Testis (tissue), 2 donors: ENCODE measurements around the gene ZNF500.

ENCODE experiments used
- CTCF ChIP-seq, 3 experiments: fragments of 450-650 bp in 2 of 3; fragments of 200-600 bp in 1 of 3; sonication (generic) in 1 of 3; IDR thresholded peaks; one replicate each; pipeline ENCODE4 v1.5.1; 2016 to 2019; ENCODE audit warnings: antibody characterized with exemption in 3 of 3, mild to moderate bottlenecking in 2 of 3, moderate library complexity in 1 of 3
- POLR2A ChIP-seq: fragments of 450-650 bp; IDR thresholded peaks from one replicate; pipeline ENCODE4 v1.6.1; 2017; ENCODE audit warnings: antibody characterized with exemption, mild to moderate bottlenecking, moderate library complexity

- no peak for TF ChIP-seq CTCF (IDR thresholded peaks at IDR 0.05)
- TF ChIP-seq POLR2A = no peak
These were observed 26.1 kb upstream of the ZNF500 start for GRCh38 chr16:4792951-4793513.
